Subcutaneous adipose tissue (tissue), 4 donors: ENCODE results near the gene RECQL. TPM values are rescaled to one million over a fixed set of nuclear protein-coding genes. Genes with fewer than 3 reads are reported as not detected.

Experiments used
- total RNA-seq, 4 donors: library from RNA; depleted of rRNA; stranded (reverse); fragments of >200 nt; gene quantifications; one replicate each; pipeline ENCODE4 v1.1.0, GENCODE V29; 2016
- TF ChIP-seq, protein P1 (sequence below): fragments of 450-650 bp; IDR thresholded peaks from one replicate; pipeline ENCODE4 v1.5.1; 2016; ENCODE audit warnings: low read depth, mild to moderate bottlenecking, control low read depth, antibody characterized with exemption, moderate library complexity

Gene RECQL
- total RNA-seq, 4 donors from 2014 or later, result 40.1 to 59.5 (median 54.9) TPM

DNA sequence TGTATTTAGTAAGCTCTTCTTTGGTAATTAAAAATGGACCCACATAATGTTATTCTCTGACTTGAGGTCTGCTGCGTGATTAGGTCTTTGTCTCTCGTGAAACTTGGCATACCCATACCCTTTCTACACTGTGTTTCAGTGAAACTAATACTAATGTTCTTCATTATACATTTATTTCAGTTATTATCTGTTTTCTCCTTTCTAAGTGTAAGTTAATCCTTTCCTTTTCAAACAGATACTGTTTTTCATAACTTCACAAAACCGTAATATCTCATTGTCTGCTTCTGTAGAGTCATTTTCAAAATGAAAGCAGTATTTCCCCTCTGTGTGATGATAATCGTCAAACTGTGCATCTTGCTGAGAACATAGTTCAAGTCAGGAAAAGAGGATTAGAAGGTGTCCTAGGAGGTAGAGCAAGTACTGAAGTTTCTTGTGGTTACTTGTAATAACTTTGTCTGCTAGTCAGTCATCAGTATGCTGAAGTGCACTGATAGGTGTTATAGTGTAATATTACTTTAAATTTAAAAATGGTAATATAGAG, 48.1 kb downstream of the RECQL start:
- TF ChIP-seq, protein P1, sequence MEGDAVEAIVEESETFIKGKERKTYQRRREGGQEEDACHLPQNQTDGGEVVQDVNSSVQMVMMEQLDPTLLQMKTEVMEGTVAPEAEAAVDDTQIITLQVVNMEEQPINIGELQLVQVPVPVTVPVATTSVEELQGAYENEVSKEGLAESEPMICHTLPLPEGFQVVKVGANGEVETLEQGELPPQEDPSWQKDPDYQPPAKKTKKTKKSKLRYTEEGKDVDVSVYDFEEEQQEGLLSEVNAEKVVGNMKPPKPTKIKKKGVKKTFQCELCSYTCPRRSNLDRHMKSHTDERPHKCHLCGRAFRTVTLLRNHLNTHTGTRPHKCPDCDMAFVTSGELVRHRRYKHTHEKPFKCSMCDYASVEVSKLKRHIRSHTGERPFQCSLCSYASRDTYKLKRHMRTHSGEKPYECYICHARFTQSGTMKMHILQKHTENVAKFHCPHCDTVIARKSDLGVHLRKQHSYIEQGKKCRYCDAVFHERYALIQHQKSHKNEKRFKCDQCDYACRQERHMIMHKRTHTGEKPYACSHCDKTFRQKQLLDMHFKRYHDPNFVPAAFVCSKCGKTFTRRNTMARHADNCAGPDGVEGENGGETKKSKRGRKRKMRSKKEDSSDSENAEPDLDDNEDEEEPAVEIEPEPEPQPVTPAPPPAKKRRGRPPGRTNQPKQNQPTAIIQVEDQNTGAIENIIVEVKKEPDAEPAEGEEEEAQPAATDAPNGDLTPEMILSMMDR, result no peak

- TF ChIP-seq, protein P1, result no peak
Observed at GRCh38 chr12:21451529-21451928, 49.9 kb downstream of the RECQL start.

DNA sequence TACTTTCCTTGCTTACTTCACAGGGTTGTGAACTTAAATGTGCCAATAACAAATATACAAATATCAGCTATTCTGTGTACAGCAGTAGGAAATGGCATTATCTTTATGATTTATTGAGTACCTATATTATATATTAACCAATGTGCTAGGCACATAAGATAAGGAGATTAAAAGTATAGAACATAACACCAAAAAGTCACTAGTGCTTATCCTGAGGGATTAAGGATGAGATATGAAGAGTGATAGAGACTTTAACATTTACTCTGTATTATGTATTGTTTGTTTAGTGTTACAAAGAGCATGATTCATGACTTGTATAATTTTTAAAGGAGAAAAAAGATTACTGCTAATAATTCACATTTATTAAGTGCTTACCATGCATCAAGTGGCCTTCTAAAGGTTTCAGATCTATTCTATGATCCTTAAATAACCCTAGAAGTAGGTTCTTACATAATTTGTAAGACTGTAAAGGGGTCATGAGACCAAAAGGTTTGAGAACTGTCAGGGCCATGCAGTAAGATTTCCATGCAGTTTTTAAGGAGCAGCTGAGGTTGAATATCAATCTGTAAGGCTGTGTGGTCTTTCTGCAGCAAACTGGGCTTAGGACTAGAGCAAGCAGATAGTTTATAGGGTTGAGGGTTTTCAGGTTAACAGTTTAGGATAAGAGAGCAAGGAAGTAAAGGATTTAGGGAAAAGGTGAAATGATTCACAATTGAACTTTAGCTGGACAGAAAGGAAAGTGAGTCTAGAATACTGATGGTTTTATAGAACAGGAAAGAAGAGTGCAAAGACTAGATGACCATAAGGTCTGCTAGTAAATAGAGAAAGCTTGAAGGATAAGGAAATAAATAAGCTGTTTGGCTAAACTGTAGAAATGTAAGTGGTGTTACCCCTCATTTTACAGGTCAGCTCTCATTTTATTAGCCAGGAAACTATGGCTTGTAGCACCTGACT, 57.0 kb downstream of the RECQL start:
- TF ChIP-seq, protein P1, result no peak

DNA sequence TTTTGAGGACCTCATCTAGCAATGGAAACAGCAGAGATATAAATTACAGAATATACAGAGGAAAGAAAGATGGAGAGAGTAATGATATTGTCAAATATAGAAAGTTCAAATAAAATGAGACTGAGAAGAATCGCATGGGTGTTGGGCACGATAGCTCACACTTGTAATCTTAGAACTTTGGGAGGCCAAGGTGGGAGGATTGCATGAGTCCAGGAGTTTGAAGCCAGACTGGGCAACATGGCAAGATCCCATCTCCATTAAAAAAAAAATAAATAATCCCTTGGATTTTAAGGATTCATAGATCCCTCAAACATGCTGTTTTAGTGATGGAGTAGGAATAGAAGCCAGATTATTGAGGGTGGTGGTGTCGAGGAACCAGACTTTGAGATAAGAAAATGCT, 62.1 kb downstream of the RECQL start:
- TF ChIP-seq, protein P1, result no peak

GRCh38 chr12:21438643-21439042, 62.8 kb downstream of the RECQL start:
- TF ChIP-seq, protein P1, result no peak

DNA sequence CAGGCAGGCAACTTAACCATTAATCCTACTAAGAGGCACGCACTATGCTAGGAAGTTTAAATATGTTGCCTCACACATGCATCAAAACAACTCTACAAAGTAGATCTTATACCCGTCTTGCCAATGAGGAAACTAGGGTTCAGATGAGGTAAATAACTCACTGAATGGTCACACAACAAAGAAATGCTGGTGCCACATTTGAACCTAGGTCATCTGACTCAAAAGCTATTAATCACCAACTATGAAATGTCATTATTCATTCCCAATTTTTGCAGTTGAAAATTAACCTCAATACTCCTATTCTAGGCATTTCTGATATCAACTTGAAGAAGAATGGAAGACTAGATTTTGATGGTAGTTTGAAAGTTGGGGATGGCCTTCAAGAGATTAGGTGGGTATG, 66.7 kb downstream of the RECQL start:
- TF ChIP-seq, protein P1, result no peak

DNA sequence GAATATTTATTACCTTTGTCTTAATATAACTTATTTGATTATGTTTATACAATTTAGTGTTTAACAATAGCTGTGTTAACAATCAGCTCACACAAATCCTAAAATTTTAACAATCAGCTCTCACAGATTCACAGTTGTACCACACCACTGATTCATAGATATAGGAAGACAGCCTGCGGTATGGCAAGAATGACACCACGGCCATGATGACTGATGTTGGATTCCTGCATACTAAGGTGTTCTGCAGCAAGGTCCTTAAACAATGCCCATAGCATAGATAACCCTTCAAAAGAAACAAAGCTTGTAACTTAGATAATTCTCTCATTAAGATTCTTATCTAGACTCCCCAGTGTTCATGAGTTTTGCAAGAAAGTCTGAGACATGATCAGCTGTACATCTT, 67.9 kb downstream of the RECQL start:
- TF ChIP-seq, protein P1, result no peak
